MM.1S (cell line): ENCODE data around the gene TUBB2A.

Source experiments
- DNase-seq: peaks from one replicate; pipeline ENCODE4 v3.0.0-alpha.2; 2015
- H2AFZ ChIP-seq: fragments of 300-600 bp; sonication (generic); 2 replicates; pipeline ENCODE4 v1.6.0; 2016; ENCODE audit warnings: antibody characterized with exemption, low read length
- H3F3A ChIP-seq: fragments of 300-600 bp; sonication (generic); 2 replicates; pipeline ENCODE4 v1.6.1; 2016; ENCODE audit warnings: mild to moderate bottlenecking, antibody characterized with exemption, low read length, moderate library complexity, mixed read lengths; ENCODE audit not compliant: insufficient read depth
- H3K27ac ChIP-seq: fragments of 300-600 bp; sonication (generic); 2 replicates; pipeline ENCODE4 v1.5.1; 2016; ENCODE audit warnings: mild to moderate bottlenecking, low read length
- H3K27me3 ChIP-seq: fragments of 300-600 bp; sonication (generic); replicated peaks from 2 replicates; pipeline ENCODE4 v1.6.0; 2016; ENCODE audit warnings: low read length; ENCODE audit not compliant: insufficient read depth
- H3K36me3 ChIP-seq: fragments of 300-600 bp; sonication (generic); replicated peaks from 2 replicates; pipeline ENCODE4 v1.6.1; 2016; ENCODE audit warnings: mild to moderate bottlenecking, low read length, mixed read lengths; ENCODE audit not compliant: insufficient read depth
- H3K4me1 ChIP-seq: fragments of 300-600 bp; sonication (generic); 2 replicates; pipeline ENCODE4 v1.6.1; 2016; ENCODE audit warnings: low read length, mixed read lengths
- H3K4me2 ChIP-seq: fragments of 300-600 bp; sonication (generic); 2 replicates; pipeline ENCODE4 v1.6.0; 2016; ENCODE audit warnings: low read depth, low read length
- H3K4me3 ChIP-seq: fragments of 300-600 bp; sonication (generic); 2 replicates; pipeline ENCODE4 v1.5.1; 2016; ENCODE audit warnings: low read length, mixed read lengths
- H3K79me2 ChIP-seq: fragments of 300-600 bp; sonication (generic); 2 replicates; pipeline ENCODE4 v1.6.1; 2016; ENCODE audit warnings: mixed run types, low read length, mixed read lengths
- H3K9ac ChIP-seq: fragments of 300-600 bp; sonication (generic); 2 replicates; pipeline ENCODE4 v1.6.1; 2016; ENCODE audit warnings: low read length, mixed read lengths
- H3K9me2 ChIP-seq: fragments of 300-600 bp; sonication (generic); replicated peaks from 2 replicates; pipeline ENCODE4 v1.6.1; 2016; ENCODE audit warnings: mild to moderate bottlenecking, low read length, mixed read lengths; ENCODE audit not compliant: insufficient read depth
- H3K9me3 ChIP-seq: fragments of 300-600 bp; sonication (generic); replicated peaks from 2 replicates; pipeline ENCODE4 v1.6.1; 2016; ENCODE audit warnings: mild to moderate bottlenecking, low read length, mixed read lengths; ENCODE audit not compliant: insufficient read depth
- H4K20me1 ChIP-seq: fragments of 300-600 bp; sonication (generic); 2 replicates; pipeline ENCODE4 v1.6.1; 2016; ENCODE audit warnings: mild to moderate bottlenecking, low read length, moderate library complexity, mixed read lengths; ENCODE audit not compliant: insufficient read depth
- CTCF ChIP-seq: fragments of 300-600 bp; sonication (generic); IDR thresholded peaks from 2 replicates; pipeline ENCODE4 v1.5.1; 2016; ENCODE audit warnings: antibody characterized with exemption, low read length, mixed read lengths
- EZH2 ChIP-seq: fragments of 300-600 bp; sonication (generic); optimal IDR thresholded peaks from 2 replicates; pipeline ENCODE3; 2017; ENCODE audit warnings: low read depth, mild to moderate bottlenecking, antibody characterized with exemption, low read length, mixed read lengths
- EZH2phosphoT487 ChIP-seq: fragments of 300-600 bp; sonication (generic); IDR thresholded peaks from 2 replicates; pipeline ENCODE4 v1.6.1; 2018; ENCODE audit warnings: antibody characterized with exemption, low read length

The TUBB2A gene

GRCh38 chr6:3151691-3152090 lies 5.7 kb downstream of the TUBB2A start:
- Histone ChIP-seq H3K9ac (no peak overlapping the region), H3K27me3 (no peaks in the 10 kb centered on the region), H3K4me3 (no peak overlapping the region), H3K4me2 (no peak overlapping the region), H3F3A (no peaks in the 10 kb centered on the region), H3K4me1 (no peaks in the 10 kb centered on the region), H2AFZ (no peak overlapping the region), H3K9me3 (no peaks in the 10 kb centered on the region), H3K9me2 (no peaks in the 10 kb centered on the region), H3K79me2 (no peaks in the 10 kb centered on the region), H4K20me1 (no peaks in the 10 kb centered on the region), H3K27ac (no peak overlapping the region), H3K36me3 (no peaks in the 10 kb centered on the region)
- TF ChIP-seq EZH2phosphoT487 (no peak), CTCF (no peak), EZH2 (no peak)
- no peak for DNase-seq

- Histone ChIP-seq H3K4me1 (no peaks in the 10 kb centered on the region), H3K79me2 (no peaks in the 10 kb centered on the region), H3F3A (no peaks in the 10 kb centered on the region), H3K4me2 (no peak overlapping the region), H3K9me2 (no peaks in the 10 kb centered on the region), H4K20me1 (no peaks in the 10 kb centered on the region), H3K27me3 (no peaks in the 10 kb centered on the region), H3K4me3 (no peak overlapping the region), H3K27ac (no peak overlapping the region), H2AFZ (no peak overlapping the region), H3K9me3 (no peaks in the 10 kb centered on the region), H3K36me3 (no peaks in the 10 kb centered on the region), H3K9ac (no peak overlapping the region)
- TF ChIP-seq CTCF (no peak), EZH2phosphoT487 (no peak), EZH2 (no peak)
- no peak for DNase-seq
These were observed 9.2 kb downstream of the TUBB2A start for GRCh38 chr6:3147914-3148757.

GRCh38 chr6:3144571-3144970 lies 12.8 kb downstream of the TUBB2A start:
- Histone ChIP-seq H3K4me2 (no peak overlapping the region), H3K36me3 (no peaks in the 10 kb centered on the region)

More at GRCh38 chr6:3144571-3144970, 12.8 kb downstream of the TUBB2A start:
- H3K27me3 ChIP-seq = no peaks in the 10 kb centered on the region
- no peak overlapping the region for H2AFZ ChIP-seq
- no peaks in the 10 kb centered on the region for H3K79me2 ChIP-seq
- no peaks in the 10 kb centered on the region for H3K4me1 ChIP-seq
- no peak overlapping the region for H3K4me3 ChIP-seq
- H3F3A ChIP-seq = no peaks in the 10 kb centered on the region
- no peak overlapping the region for H3K27ac ChIP-seq
- H4K20me1 ChIP-seq = no peaks in the 10 kb centered on the region
- TF ChIP-seq EZH2 = no peak
- TF ChIP-seq EZH2phosphoT487 = no peak
- TF ChIP-seq CTCF = no peak
- H3K9me2 ChIP-seq = no peaks in the 10 kb centered on the region
- H3K9me3 ChIP-seq = no peaks in the 10 kb centered on the region
- no peak for DNase-seq
- no peak overlapping the region for H3K9ac ChIP-seq
